GM23248 (cell line): ENCODE results near the gene NEDD4L.

Experiments used
- EZH2 ChIP-seq: fragments of 200-600 bp; sonication (generic); IDR thresholded peaks from 2 replicates; pipeline ENCODE4 v1.6.1; 2018; ENCODE audit warnings: antibody characterized with exemption, mild to moderate bottlenecking; ENCODE audit not compliant: insufficient read depth, poor library complexity, severe bottlenecking
- EZH2phosphoT487 ChIP-seq: fragments of 200-600 bp; sonication (generic); IDR thresholded peaks from 2 replicates; pipeline ENCODE4 v1.6.1; 2018; ENCODE audit warnings: antibody characterized with exemption, moderate library complexity, mild to moderate bottlenecking, low read depth; ENCODE audit not compliant: insufficient read depth

- TF ChIP-seq EZH2 = no peak
- TF ChIP-seq EZH2phosphoT487 = no peak
These were observed 303.1 kb downstream of the NEDD4L start for GRCh38 chr18:58347135-58347534.
